Activated CD8-positive, alpha-beta memory T cell treated with anti-CD3 and anti-CD28 coated beads, Interleukin-2, amount 50 U/mL, for 1 hour (primary cell): Measurements from ENCODE around the gene XRCC5.
"Not testable (repeated sequence)": the region's sequence is repeated elsewhere in the genome, so short reads cannot be mapped to it uniquely, and the experiment has no call there.

Source experiments
- DNase-seq: peaks from one replicate; pipeline ENCODE4 v3.0.0-alpha.2; 2020; ENCODE audit errors: extremely low read depth

XRCC5 gene

DNA sequence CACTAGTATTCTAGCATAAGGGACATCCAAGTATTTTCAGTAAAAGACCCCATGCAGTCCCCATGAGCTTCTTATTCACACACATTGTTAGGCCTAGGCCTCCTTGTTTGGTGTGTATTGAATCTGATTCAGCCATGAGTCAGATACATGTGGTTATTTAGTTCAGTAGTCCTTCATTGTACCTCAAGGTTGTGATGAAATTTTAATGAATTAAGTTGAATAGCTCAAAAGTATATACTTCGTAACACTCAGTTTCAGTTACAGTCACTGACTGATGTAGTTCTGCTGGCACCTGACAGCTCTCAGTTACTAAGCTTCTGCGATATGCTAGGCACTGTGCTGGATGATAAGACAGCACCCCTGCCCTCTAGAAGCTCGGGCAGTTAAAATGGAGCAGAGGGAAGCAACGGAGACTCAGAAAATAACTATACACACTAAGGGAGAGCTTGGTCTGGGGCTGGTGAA is 86.4 kb downstream of the XRCC5 start:
- DNase-seq: no peak

DNA sequence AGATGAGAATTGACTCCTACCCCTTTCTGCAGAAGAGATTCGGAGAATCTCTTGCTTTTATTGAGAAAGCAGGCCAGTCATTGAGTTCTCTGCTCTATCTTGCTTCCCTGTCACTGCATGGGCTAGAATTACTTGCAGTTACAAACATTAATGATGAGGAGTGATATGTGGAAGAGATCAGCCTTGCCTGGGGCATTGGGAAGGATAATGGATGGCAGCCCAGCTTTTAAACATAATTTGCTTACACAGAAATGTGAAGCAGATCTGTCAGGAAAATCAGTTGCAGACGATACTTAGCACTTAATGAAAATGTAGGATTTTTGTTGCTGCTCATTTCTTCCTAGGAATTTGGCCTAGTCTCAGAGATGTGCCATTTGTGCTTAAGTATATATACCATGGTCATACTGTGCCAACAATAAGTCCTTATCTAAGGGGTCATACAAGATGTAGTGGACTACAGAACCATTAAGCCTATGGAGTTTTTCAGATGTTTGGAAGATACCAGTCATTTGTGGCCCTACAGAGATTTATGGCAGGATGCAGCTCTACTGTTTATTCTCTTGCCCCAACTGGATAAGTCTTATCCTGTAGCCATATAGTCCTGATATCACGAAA is 92.7 kb downstream of the XRCC5 start:
- no peak for DNase-seq

DNA sequence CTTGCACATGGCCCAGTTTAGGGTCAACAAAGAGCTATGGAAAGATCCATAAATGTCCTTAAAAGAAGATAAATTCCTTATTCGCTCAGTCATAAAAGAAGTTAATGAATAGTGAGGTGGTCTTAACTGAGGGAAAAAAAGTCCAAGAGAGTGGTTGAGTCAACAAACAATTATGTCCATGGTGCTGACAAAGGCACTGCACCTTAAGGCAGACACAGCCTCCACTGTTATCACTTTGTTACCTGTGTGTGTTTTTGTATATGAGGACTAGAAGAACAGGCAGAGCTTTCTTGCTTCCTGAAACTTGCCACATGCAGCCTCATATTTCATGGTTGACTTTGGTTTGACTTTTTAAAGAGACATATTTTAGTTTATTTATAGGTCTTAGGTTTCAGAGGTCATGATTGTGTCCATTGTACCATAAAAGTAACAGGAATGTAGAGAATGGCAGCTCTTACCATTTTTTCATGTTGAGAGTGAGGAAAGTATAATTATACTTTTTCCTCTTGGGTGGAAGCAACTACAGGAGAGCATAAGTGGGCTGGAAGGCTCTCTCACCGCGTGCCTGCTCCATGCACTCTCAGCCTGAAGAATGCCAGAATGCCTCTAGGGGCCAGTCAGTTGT is 93.6 kb downstream of the XRCC5 start:
- no peak for DNase-seq

DNA sequence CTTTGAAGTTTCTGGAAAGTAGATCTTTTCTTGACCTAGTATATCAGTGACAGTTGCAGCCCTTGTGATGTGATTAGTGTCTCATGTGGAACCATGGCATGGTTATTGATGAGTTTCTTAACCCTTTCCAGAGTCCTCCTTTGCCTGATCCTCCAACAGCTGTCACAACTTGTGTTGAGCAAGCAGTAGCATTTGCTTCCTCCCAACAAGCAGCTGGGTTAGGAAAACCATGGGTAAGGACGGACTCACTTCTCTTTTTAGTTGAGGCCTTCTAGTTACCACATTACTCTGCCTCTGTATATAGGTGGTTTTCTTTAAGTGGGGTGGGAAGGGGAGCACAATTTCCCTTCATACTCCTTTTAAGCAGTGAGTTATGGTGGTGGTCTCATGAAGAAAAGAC is 96.3 kb downstream of the XRCC5 start:
- no peak for DNase-seq

DNA sequence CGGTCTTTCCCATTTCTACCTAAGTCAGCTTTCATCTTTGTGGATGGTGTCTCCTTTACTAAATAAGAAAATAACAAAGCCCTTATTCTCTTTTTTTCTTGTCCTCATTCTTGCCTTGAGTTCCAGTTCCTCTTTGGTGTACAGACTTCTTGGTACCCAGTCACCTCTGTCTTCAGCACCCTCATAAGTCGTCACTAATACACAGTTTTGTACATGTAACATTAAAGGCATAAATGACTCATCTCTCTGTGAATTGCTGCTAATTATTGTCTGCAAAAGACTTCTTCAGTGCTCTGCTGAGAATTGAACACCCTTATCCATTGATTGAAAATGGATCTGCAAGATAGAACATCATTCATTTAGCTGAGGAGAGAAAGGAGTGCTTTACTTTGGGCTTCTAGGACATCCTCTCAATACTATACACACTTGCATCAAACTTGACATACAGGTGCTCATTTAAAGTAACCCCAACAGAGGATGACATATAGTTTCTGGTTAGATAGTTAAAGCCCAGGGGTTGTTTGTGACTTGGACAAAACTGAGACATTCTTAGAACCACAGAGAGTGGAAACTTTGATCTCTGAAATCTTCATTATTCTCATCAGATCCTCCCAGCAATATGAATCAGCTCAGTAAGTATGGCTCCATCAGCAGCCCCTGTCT is 97.0 kb downstream of the XRCC5 start:
- DNase-seq: no peak

DNA sequence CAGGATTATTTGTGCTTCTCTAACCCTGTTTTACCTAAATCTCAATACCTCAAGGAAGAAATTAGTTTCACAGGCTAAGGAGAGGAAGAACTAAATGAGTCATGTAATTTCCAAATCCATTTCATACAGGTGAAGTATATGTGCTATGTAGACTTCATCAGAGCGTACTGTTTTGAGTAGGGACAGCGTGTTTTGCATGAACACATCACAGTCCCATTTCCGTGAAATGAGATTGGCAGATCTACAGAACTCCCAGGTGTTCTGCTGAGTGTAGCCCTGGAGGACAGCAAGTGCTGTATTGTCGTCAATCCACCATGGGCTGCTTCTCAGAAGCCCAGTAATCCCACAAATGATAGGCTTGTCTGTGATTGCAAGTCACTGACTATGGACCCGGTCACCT is 97.7 kb downstream of the XRCC5 start:
- DNase-seq: no peak

DNA sequence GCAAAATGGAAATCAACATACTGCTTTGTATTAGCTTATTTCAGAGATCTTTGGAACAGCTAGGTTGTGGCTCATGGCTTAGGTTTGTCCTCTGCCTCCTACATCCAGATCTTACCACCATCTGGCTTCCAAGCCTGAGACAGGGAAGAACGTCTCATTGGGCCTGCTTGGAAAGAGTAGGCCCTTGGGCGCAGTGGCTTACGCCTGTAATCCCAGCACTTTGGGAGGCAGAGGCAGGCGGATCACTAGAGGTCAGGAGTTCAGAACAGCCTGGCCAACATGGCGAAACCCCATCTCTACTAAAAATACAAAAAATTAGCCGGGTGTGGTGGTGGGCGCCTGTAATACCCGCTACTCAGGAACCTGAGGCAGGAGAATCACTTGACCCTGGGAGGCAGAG is 99.5 kb downstream of the XRCC5 start:
- not testable (repeated sequence) for DNase-seq

DNA sequence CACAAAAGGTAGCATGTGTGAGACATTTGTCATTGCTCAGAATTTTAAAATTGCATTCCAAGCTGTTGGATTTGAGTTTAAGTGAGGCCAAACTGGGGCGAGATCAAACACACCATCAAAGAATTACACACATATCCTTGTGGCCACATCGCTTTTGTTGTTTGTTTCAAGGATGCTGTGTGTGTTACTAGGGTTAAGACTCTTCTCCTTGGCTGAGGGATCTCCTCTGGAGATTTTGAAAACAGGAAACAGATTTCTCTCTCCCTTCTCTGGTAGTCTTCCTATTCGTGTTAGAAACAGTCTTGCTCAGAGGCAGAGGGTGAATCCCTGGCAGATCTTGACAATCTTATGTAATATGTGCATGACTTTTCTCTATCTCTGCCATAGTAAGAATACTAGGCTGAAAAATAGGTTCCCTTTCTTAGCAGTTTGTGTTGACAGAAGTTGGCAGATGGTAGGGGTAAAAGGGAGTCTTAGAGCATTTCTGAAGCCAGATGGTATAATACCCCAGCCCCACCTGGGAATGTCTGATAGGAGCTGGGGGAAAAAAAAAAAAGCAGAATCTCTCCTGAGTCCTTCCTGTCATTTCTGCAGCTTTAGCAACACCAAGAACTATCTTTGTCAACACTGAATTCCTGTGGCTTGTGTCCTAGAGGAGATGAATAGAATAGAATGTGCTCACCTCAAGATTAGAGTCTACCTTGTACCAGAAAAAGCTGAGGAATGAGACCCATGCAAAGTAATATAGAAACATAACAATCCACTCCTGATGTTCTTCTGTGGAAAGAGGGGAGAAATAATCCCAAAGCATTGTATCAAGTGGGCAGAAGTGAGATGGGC is 101.8 kb downstream of the XRCC5 start:
- no peak for DNase-seq

DNA sequence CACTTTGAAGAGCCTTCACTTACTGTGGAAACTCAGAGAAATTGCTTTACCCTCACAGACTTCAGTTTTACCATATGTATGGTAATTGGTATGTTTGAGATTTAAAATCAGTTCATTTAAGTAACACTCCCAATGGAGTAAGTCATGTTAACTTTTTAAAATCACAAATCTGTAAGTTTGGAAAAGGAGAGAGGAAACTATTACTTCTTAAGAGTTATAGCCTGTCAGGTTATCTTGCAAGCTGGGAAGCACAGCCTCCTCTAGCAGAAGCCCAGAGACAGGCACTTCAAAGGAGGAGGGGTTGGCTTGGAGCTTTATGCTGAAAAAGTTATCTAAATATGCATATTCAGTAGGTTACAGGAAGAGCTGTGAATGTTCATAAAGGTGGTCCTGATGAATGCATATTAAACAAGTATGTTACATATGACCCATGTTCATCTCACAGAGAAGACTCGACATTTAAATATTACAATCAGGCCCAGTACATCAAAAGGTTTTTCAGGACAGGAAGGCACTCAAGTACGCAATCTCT is 102.5 kb downstream of the XRCC5 start:
- no peak for DNase-seq

DNA sequence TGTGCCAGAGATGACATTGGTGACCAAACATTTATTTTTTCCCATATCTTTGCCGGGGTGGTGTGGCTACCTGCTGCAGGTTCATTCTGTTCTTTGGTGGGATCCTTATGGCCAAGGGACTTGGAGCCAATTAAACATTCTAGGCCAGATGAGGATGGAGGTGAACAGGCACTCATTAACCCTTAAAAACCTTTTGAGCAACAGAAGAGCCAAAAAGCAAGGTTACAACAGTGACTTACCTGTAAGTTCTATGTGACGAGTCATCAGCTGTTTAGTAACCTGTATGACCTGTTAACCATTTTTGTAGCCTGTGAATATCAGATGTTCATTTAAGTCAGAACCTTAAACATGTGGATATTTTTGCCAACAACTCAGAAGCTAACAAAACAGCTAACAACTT is 105.6 kb downstream of the XRCC5 start:
- no peak for DNase-seq

DNA sequence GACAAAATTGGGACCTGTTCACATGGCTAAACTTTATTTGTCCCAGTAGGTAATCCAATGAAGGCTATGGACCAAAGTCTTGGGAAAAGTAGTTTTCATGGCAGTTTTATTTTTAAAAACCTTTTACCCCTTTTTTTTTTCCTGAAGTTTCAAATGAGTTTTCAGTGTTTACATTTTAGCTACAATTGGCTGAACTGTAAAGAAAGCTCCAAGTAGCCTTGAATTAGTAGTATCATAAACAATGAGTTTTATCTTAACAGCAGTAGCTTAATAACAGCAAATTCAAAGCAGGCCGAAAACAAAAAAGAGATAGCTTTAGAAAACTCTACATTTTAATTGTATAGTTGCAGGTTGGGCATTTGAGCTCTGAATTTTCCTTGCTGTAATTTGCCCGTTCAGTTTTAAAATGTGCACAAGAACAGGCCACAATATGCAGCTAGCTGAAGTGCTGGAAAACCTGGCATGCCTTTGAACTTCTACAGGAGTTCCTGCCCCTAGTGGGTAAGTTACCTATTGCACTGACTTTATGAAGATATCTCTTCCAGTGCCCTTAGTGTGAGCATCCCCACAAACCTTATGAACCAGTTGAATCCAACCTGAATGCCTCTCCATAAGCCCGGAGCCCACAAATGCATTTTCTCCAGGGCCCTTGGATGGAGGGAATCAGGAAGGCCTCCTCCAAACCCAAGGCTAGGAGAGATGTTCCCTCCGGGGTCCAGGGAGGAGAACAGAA is 106.7 kb downstream of the XRCC5 start:
- DNase-seq: no peak

DNA sequence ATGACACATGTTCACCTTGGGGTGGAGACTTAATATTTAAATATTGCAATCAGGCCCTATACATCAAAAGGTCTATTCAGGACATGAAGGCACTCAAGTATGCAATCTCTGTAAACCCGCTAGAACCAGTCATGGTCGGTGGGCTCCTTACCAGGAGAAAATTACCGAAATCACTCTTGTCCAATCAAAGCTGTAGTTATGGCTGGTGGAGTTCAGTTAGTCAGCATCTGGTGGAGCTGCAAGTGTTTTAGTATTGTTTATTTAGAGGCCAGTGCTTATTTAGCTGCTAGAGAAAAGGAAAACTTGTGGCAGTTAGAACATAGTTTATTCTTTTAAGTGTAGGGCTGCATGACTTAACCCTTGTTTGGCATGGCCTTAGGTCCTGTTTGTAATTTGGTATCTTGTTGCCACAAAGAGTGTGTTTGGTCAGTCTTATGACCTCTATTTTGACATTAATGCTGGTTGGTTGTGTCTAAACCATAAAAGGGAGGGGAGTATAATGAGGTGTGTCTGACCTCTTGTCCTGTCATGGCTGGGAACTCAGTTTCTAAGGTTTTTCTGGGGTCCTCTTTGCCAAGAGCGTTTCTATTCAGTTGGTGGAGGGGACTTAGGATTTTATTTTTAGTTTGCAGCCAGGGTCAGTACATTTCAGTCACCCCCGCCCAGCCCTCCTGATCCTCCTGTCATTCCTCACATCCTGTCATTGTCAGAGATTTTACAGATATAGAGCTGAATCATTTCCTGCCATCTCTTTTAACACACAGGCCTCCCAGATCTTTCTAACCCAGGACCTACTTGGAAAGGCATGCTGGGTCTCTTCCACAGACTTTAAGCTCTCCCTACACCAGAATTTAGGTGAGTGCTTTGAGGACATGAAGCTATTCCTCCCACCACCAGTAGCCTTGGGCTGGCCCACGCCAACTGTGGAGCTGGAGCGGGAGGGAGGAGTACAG is 108.1 kb downstream of the XRCC5 start:
- no peak for DNase-seq

DNA sequence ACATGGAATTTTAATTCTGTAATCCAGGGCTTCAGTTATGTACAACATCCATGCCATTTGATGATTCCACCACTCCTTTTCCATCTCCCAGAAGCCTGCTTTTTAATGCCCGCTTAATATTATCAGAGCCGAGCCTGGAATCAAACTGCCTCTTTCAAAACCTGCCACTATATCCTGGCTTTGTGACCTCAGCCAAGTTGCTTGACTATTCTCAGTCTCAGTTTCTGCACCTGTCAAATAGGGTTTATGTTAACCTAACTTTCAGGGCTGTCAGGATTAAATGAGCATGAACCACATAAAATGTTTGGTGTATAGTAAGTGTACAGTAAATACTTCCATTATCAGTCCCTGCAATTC is 108.7 kb downstream of the XRCC5 start:
- DNase-seq: no peak

DNA sequence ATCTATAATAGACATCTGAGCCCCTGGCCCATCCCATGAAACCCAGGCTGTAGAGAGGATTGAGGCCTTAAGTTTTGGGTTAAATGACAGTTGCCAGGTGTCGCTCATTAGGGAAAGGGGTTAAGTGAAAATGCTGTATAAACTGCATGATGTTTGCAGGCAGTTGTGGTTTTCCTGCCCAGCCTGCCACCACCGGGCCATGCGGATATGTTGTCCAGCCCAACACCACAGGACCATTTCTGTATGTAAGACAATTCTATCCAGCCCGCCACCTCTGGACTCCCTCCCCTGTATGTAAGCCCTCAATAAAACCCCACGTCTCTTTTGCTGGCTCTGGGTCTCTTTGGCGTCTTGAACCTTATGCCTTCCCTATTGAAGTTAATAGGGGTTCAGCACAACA is 110.7 kb downstream of the XRCC5 start:
- DNase-seq: no peak

DNA sequence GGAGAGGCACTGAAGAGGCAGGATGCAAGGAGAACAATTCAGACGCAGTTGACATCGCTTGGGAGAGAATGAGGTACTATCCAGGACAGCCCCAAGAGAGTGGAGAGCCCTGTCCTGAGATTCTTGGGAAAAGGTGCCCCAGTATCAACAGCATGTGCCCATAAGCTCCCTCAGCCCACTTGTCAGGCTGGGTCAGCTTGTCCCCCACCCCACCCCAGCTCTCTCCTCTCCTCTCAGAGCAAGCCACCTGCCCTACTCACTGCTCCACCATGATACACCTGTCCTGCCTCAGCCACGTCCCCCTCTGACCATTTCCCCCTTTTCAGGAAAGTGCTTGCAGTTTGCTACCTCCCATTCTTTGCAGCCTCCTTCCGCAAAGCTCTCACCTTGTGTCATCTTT is 111.8 kb downstream of the XRCC5 start:
- no peak for DNase-seq

DNA sequence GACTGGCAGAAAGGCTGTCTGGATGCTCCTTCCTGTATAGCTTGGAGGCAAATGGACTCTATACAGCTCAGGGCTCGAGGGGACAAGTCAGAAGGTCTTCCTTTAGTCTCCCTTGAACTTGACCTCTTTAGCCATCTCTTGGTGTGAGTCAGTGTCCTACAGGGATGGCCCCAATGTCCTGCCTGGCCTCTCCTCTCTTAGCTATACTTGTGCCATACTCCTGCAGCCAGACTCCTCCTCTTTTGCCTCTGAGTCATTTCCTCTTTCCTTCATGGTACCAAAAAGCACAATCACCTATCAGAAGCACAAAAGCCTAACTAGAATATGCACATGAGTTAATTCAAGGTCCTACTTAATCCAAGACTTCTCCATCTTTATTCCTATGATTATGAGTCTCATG is 112.7 kb downstream of the XRCC5 start:
- DNase-seq: no peak

DNA sequence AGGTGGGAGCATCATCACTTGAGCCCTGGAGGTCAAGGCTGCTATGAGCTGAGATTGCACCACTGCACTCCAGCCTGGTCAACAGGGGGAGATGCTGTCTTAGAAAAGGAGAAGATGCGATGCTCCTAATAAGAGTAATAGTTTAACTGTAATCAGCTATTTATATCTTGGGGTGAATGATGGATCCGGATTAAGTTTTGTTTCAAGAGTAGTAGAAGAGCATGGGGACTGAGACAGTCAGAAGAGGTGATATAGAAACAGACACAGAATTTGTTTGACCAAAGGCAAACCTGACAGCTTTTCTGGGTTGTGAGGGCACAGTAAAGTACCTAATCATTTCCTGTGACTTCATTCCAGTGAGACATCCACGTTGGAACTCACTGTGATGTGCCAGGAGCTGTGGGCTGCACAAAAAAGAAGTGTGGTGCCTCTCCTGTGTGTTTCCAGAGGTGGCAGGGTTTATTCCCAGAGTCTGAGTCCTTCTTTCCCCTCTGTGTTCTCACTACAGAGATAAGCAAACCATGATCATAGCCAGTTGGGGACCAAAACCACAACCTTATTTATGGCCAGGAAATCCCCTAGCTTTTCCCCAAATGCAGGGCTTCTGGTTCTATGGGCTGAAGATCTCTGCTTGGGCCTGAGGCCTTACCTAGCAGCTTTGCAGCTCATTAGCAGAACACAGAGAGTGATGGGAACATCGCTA is 113.7 kb downstream of the XRCC5 start:
- DNase-seq: no peak

DNA sequence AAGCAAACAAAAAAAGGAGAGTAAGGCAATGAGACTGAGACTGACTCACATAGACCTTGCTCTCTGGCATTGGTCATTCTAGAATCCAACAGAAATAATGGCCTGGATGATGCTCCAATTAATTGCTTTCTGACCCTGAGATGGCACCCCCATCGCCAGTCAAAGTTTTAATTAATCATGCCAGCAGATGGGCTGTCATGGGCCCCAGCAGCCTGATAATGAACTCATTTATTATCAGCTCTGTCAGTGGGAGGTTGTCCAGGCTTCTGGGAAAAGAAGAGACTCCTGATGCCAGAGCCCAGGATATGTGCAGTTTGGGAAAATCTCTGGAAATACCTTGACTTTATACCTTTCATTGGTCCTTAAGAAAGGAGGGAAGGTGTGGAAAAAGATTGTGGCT is 115.2 kb downstream of the XRCC5 start:
- DNase-seq: no peak

DNA sequence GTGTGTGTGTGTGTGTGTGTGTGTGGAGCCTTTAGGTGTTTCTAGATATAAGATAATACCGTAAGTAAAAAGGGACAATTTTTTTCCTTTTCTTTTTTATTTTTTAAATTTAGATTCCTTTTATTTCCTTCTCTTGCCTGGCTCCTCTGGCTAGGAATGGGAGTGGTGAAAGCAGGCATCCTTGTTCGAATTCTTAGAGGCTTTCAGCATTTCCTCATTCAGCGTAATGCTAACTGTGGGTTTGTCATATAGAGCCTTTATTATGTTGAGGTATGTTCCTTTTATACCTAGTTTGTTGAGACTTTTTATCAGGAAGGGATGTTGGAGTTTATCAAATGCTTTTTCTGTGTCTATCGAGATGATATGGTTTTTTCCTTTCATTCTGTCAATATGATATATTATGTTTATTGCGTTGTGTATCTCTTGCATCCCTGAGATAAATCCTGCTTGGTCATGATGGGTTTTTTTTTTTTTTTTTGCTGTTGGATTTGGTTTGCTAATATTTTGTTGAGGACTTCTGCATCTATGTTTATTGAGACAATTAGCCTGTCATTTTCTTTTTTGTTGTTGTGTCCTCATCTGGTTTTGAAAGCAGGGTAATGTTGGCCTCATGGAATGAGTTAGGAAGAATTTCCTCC is 120.2 kb downstream of the XRCC5 start:
- no peak for DNase-seq
